Activated CD8-positive, alpha-beta memory T cell treated with anti-CD3 and anti-CD28 coated beads for 1 hour (primary cell): ENCODE results near the gene CAMK2B.
"Not testable (repeated sequence)": the region's sequence is repeated elsewhere in the genome, so short reads cannot be mapped to it uniquely, and the experiment has no call there.

Experiments used
- DNase-seq, 2 donors: peaks; one replicate each; pipeline ENCODE4 v3.0.0-alpha.2; 2020; ENCODE audit warnings: low read depth in 1 of 2; ENCODE audit errors: extremely low read depth in 1 of 2

Gene CAMK2B

DNA sequence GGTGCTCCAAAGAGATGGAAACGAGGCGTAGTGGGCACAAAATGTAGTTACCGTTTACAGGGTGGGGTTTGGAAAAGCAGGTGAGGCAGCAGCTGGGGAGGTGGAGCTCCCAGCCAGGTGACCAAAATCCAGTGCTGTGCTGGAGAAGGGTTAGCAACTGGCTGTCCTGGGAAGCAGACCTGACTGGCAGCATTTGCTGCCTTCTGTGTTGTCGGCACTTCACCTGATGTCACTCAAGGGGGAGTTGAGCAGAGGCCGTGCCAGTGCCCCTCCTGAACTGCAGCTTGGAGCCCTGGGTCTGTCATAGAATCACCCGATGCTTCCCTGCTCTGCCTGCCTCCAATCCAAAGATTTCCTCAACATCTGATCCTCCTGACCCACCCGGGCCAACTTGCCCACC, 148.9 kb downstream of the CAMK2B start:
- no peak for DNase-seq

DNA sequence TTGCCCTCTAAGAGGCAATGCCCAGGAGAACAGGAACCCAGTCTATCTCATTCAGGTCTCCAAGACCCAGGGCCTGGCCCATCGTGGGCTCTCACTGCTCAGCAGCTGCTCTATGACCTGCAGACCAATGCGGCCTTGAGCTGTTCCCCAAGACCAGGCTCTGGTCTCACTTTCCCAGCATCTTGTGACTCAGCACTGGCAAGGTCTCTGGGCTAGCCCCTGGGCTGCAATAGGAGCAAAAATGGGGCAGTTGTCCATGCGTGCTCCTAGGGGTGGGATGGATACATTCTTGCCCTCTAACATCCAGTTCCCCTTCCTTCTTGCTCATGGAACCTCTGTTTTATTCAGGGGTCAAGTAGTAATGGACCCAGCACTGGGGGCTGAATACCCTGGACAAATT, 149.7 kb downstream of the CAMK2B start:
- no peak for DNase-seq

DNA sequence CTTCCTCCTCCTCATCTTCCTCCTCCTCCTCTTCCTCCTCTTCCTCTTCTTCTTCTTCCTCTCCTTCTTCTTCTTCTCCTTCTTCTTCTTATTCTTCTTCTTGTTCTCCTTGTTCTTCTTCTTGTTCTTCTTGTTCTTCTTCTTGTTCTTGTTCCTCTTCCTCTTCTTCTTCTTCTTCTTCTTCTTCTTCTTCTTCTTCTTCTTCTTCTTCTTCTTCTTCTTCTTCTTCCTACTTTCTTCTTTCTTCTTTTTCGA, 150.8 kb downstream of the CAMK2B start:
- DNase-seq, result not testable (repeated sequence)

DNA sequence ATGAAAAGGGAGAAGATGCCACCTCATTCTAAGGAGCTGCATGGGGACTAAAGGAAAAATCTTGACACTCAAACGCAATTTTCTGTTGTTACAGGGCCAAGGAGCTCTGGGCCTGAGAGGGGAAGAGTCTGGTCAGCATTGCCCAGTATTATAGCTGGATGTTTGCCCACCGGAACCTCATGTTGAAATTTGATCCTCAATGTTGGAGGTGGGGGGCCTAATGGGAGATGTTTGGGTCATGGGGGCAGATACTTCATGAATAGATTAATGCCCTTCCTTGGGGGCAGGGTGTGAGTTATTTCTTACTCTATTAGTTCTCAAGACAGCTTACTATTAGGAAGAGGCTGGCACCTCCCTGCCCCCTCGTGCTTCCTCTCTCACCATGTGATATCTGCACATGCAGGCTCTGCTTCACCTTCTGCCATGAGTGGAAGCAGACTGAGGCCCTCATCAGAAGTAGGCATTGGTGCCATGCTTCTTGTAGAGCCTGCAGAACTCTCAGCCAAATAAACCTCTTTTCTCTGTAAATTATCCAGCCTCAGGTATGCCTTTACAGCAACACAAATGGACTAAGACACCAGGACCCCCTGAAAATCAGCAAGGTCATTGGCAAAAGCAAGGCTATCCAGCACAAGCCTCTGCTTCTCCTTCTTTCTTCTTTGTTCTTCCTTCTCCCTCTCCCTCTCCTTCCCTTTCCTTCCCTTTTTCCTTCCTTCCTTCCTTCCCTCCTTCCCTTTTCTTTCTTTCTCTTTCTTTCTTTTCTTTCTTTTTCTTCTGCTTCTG, 151.3 kb downstream of the CAMK2B start:
- DNase-seq, result no peak

DNA sequence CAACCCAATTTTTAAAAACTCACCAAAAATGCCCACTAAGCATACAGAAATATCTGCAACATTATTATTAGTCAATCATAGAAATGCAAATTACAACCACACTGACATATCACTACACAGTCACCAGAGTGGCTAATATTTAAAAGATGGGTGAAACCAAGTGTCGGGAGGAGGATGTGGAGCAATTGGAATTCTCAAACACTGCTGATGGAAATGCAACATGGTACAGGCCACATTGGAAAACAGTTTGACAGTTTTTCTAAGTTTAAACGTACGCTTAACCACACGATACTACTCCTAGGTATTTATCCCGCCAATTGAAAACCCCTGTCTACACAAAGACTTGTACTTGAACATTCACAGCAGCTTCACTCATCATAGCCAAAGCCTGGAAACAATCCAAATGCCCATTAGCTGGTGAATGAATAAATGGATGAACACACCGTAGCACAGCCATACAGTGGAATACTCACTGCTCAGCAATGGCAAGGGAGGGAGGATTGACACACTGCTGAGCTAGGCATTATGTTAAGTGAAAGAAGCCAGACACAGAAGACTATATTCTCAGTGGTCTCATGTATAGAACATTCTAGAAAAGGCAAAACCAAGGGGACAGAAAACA, 152.5 kb downstream of the CAMK2B start:
- no peak for DNase-seq

DNA sequence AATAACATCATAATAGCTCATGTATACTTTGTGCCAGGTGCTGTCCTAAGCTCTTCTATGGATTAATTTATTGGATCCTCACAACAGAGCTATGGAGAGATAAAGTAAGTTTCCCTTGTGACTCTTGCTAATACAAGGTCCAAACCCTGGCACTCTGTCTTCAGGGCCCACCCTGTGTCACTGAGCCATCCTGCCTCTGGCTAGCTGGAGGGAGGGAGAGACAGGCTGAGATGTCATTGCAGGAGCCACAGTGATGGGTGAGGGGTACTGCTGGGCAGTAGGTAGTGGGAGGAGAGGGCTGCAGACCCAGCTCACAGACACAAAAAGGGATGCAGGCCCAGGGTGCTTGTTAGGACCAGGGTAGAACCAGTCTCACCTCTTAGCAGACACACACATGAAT, 153.0 kb downstream of the CAMK2B start:
- no peak for DNase-seq

DNA sequence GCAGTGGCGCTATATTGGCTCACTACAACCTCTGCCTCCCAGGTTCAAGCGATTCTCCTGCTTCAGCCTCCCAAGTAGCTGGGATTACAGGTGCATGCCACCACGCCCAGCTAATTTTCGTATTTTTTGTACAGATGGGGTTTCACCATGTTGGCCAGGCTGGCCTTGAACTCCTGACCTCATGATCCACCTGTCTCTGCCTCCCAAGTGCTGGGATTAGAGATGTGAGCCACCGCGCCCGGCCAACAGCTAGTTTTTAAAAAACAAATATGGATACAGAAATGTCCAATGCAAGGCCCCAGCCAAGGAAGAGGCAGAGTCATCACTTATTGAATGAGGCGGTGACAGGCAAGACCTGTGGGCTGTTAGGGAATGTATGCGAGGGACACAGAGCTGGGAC, 153.5 kb downstream of the CAMK2B start:
- DNase-seq, result not testable (repeated sequence)

DNA sequence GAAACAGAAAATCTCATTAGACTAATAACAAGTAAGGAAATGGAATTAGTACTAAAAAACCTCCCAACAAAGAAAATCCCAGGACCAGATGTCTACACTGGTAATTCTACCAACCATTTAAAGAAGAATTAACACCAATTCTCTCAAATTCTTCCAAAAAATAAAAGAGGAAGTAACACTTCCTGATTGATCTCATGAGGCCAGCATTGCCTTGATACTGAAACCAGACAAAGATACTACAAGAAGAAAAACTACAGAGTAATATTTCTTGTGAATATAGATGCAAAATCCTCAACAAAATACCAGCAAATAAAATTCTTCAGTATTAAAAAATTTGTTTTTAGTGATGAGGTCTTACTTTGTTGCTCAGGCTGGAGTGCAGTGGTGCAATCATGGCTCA, 157.5 kb downstream of the CAMK2B start:
- DNase-seq, result no peak
